GM12801 (cell line): ENCODE results near the gene CDK1.

Experiments used
- TF ChIP-seq, protein P1 (sequence below): IDR thresholded peaks from one replicate; pipeline ENCODE4 v1.5.1; 2011; ENCODE audit warnings: control low read depth; ENCODE audit not compliant: insufficient read length; ENCODE audit errors: extremely low read depth

The CDK1 gene

DNA sequence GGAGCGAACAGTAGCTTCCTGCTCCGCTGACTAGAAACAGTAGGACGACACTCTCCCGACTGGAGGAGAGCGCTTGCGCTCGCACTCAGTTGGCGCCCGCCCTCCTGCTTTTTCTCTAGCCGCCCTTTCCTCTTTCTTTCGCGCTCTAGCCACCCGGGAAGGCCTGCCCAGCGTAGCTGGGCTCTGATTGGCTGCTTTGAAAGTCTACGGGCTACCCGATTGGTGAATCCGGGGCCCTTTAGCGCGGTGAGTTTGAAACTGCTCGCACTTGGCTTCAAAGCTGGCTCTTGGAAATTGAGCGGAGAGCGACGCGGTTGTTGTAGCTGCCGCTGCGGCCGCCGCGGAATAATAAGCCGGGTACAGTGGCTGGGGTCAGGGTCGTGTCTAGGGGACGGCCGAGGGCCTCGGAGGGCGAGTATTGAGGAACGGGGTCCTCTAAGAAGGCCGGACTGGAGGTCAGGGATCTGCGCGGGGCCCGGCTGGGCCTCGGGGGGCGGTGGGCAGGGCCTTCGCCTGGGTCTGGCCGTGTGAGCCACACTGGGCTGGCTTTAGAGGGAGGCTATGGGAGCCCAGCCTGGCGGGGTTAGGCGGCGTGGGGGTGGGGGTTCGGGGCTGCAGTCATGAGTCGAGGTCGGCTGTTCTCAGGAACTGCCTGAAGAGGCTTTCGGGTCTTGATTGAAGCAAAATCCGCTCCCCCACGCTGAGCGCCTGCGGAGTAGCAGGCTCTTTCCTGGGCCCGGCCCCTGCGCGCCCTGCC, at the start of gene CDK1:
Gene CDK1, plus strand, starts transcription at position 265 of the 757 bp plus-strand sequence. CDS start 1,688 bp downstream, outside the sequence.
- TF ChIP-seq, protein P1, sequence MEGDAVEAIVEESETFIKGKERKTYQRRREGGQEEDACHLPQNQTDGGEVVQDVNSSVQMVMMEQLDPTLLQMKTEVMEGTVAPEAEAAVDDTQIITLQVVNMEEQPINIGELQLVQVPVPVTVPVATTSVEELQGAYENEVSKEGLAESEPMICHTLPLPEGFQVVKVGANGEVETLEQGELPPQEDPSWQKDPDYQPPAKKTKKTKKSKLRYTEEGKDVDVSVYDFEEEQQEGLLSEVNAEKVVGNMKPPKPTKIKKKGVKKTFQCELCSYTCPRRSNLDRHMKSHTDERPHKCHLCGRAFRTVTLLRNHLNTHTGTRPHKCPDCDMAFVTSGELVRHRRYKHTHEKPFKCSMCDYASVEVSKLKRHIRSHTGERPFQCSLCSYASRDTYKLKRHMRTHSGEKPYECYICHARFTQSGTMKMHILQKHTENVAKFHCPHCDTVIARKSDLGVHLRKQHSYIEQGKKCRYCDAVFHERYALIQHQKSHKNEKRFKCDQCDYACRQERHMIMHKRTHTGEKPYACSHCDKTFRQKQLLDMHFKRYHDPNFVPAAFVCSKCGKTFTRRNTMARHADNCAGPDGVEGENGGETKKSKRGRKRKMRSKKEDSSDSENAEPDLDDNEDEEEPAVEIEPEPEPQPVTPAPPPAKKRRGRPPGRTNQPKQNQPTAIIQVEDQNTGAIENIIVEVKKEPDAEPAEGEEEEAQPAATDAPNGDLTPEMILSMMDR = no peak

DNA sequence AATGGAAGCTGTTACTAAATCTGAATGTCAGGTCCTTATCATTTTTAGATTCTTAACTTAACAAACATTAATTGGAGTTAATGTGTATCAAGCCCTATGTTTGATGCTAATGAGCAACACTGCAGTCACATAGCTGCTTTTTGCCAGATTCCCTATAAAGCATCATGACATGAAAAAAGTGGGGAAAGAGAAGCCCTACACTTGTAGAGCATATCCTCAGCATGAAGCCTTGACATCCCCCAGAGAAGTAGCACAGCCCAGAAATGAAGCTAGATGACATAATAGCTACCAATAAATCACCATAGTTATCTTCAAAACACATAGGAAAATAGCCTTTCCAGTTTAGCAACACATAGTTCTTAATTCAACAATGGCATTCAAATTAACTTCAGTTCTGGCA, 49.2 kb upstream of the CDK1 start:
- TF ChIP-seq, protein P1 = no peak

DNA sequence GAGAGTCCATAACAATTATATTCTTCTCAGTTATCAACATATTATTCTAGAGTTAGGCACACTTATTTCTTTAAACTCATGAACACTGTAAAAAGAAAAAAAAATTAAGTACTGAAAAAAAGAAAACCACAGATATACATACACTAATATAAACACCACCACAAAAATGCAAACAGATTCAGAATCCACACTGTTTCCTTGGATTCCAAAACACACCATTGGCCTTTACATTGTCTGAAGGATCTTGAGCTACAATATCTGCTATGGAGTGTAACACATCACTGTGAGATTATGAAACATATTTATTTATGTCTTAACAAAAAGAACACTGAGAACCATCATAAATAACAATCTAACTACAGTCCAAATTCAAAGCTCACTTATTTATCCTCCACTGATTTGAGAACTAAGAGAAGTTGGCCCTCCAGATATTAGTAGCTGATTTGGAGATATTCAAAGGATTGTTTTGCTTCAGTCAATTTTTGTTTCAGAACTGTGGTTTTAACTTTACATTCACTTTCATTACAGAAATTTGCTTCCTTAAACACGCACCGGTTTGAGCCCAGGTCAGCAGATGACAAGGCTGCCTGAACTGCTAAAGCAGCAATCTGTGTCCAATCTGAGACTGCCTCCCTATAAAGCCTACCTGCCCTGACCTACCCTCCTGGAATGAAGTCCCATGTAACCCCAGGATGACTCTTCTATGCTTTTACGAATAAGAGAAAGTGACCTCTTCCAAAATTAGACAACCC, 47.0 kb upstream of the CDK1 start:
- TF ChIP-seq, protein P1 = no peak

DNA sequence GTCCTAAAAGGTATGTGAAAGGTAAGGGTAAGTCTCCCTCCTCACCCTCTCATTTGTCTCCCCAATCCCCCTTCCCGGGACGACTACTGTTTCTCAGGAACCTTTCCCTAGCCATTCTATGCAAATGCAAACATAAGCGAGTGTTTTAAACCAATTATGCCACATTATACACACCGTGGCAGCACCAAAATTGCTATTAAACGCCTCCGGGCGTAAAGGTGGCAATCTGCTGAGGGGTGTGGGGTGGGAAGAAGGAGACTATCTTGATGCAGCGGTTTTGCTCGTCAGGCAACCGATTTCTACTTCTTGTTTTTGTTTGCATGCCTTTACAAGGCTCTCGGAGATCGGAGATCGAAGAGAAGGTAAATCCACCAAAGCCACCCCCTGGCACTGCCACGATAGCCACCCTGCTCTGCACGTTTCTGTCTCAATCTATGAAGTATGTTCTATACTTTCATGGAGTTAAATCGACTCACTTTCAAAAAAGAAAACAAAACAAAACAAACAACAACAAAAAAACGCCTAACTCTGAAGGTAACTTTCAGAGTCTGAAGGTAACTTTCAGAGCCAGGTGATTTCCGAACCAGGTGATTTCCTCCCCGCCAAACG, 46.0 kb upstream of the CDK1 start:
- TF ChIP-seq, protein P1 = no peak

DNA sequence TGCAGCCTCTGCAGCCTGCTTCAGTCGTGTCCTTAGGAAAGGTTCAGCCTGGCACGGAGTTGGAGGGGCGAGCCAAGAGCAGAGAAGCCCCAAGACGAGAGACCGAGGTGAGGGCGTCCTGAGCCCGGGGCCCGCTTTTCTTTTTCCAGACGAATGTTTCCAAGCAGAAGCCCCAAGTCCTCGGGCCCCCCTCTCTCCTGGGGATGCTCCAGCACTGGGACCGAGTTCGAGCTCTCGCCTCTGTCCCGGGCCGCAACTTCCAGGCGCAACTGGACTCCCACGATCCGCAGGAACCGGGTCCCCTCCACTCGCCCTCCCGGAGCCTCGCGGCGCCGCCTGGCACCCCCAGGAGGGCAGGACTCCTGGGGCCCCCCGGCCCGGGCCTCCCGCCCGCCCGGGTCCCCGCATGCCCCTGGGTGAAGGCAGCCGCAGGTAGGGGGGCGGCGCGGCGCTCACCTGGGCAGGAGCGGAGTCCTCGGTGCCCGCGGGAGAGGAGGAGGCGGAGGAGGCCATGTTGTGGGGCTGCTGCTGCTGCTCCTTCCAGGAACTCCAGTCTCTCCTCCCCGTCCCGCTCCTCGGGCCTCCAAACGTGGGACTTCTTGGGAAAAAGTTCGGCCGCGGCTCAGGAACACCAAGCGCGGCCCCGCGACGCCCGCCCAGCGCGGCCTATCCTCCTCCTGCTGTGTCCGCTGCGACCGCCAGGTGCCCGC, 45.3 kb upstream of the CDK1 start:
- TF ChIP-seq, protein P1 = no peak

DNA sequence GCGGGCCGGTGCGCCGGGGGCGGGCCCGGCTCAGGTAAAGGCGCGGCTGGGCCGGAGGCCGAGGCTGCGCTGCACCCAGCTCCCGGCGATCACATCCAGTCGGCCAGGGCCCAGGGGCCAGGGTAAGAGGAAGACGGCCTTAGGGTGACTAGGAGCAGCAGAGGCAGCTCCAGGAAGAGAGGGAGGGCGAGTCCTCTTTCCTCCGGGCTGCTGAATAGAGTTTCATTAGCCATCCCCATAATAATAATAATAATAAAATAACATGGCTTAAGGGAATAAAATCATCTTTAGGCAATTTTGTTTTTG, 44.8 kb upstream of the CDK1 start:
- TF ChIP-seq, protein P1 = no peak

DNA sequence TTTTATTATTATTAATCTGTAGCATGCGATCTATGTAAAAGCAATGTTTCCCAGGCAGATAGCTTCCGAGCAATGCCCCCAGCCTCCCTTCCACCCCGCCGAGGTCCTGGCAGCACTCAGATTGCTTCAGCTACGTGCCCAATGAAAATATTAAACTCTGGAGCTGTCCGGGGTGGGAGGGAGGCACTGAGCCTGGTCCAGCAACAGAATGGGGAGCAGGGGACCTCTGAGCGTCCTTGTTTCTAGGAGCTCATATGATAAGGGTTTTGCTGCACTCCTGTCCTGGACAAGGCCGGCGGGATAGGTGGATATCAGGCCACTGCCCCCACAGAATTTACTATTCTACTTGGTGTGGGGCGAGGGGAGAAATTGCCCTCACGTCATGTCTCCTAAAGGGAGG, 44.5 kb upstream of the CDK1 start:
- TF ChIP-seq, protein P1 = no peak
